OCI-LY7 (cell line): ENCODE measurements around the gene EP300. TPM values are rescaled to one million over a fixed set of nuclear protein-coding genes. Genes with fewer than 3 reads are reported as not detected.

Experiments used
- small RNA-seq: library from RNA; depleted of rRNA; stranded (forward); fragments of <200 nt; gene quantifications from one replicate; pipeline ENCODE3, GENCODE V24; 2014
- total RNA-seq, 2 experiments: library from RNA; depleted of rRNA in 1 of 2; stranded (reverse); fragments of >200 nt in 1 of 2; shearing (Covaris generic) in 1 of 2; gene quantifications; 2 replicates each; pipeline ENCODE4 v1.2.3, GENCODE V29; 2014 to 2022

Gene EP300
- total RNA-seq, 2 experiments from 2014 or later, result 46.2 to 108 TPM

Small RNAs within 50 kb of the gene (small RNA-seq; reads per million reads assigned to genes)
- not detected for gene RF00019
- not detected for gene RNU6-375P

Other genes starting within 250 kb of the EP300 start
- 121 and 255 TPM in 2 replicates for gene ST13, start 236.0 kb upstream of the EP300 start, total RNA-seq (2014; rRNA removed; shearing (Covaris generic))
- gene ST13, start 236.0 kb upstream of the EP300 start, total RNA-seq (2022), result 223 and 225 TPM in 2 replicates
- 4.9 and 12.2 TPM in 2 replicates for gene XPNPEP3, start 235.4 kb upstream of the EP300 start, total RNA-seq (2014; rRNA removed; shearing (Covaris generic))
- 22.4 and 22.8 TPM in 2 replicates for gene XPNPEP3, start 235.4 kb upstream of the EP300 start, total RNA-seq (2022)
- gene DNAJB7, start 230.5 kb upstream of the EP300 start, total RNA-seq (2014; rRNA removed; shearing (Covaris generic)), result not detected in 2 replicates
- gene DNAJB7, start 230.5 kb upstream of the EP300 start, total RNA-seq (2022), result not detected in 2 replicates
- 77.3 and 83.6 TPM in 2 replicates for gene RBX1, start 141.2 kb upstream of the EP300 start, total RNA-seq (2014; rRNA removed; shearing (Covaris generic))
- 78.9 and 86.9 TPM in 2 replicates for gene RBX1, start 141.2 kb upstream of the EP300 start, total RNA-seq (2022)
- 23.3 and 28.1 TPM in 2 replicates for gene L3MBTL2, start 112.7 kb downstream of the EP300 start, total RNA-seq (2014; rRNA removed; shearing (Covaris generic))
- 25.6 and 33.4 TPM in 2 replicates for gene L3MBTL2, start 112.7 kb downstream of the EP300 start, total RNA-seq (2022)
- gene CHADL, start 148.3 kb downstream of the EP300 start, total RNA-seq (2014; rRNA removed; shearing (Covaris generic)), result 0.26 and 0.60 TPM in 2 replicates
- 0.42 TPM in 1 of 2 replicates, not detected in the other for gene CHADL, start 148.3 kb downstream of the EP300 start, total RNA-seq (2022)
- 81.7 and 108 TPM in 2 replicates for gene RANGAP1, start 193.6 kb downstream of the EP300 start, total RNA-seq (2014; rRNA removed; shearing (Covaris generic))
- 119 and 128 TPM in 2 replicates for gene RANGAP1, start 193.6 kb downstream of the EP300 start, total RNA-seq (2022)
- 42.4 and 46.7 TPM in 2 replicates for gene ZC3H7B, start 208.9 kb downstream of the EP300 start, total RNA-seq (2014; rRNA removed; shearing (Covaris generic))
- gene ZC3H7B, start 208.9 kb downstream of the EP300 start, total RNA-seq (2022), result 55.1 and 56.3 TPM in 2 replicates